PC-3 (cell line): ENCODE results near the gene PIM3.

ENCODE experiments used
- CTCF ChIP-seq: fragments of 300-600 bp; sonication (generic); conservative IDR thresholded peaks from 2 replicates; pipeline ENCODE4 v1.5.1; 2017; ENCODE audit warnings: antibody characterized with exemption, low read depth, mild to moderate bottlenecking, low read length
- EZH2 ChIP-seq: fragments of 300-600 bp; sonication (generic); IDR thresholded peaks from one replicate; pipeline ENCODE4 v1.6.1; 2017; ENCODE audit warnings: antibody characterized with exemption, mild to moderate bottlenecking, low read length; ENCODE audit not compliant: unreplicated experiment

- TF ChIP-seq CTCF (no peak), EZH2 (no peak)
Observed at GRCh38 chr22:49911881-49912625, 48.5 kb upstream of the PIM3 start.
